ENCODE results near the gene EHF.

The EHF gene

DNA sequence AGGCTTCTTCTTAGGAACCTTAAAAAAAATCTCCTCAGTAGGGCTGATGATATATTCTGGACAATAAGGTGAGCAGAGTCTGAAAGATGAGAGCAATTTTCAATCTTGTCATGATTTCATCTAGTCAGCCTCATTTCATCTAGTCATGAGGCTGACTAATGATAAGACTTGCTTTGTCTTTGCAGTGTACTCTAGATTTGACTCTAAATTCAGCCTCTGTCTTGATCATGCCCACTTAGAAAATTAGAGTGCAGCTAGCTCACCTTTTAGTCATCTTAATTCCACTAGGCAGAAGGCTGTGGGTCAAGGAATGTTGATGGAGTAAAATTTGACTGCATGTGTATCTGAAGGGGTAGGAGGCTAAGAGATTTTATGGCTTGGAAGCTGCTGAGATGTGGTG, 5.5 kb downstream of the EHF start:
- no peak for DNase-seq

DNA sequence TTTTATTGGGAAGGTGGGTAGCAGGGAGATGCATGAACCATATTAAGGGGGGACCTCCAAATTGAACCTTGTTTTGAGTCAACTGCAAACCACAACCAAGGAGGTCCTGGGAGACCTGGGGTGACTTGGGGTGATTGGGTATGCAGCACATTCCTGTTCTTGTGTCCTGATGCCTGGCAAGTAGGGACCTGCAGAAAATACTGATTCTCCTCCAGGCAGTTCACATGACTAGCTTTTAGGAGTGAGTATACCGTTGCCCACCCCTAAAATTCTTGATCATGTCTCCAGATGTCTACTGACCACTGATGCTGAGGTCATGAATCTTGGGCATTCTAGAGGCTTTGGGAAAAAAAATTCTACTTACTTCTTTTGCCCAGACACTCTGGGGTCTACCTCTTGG, 6.3 kb downstream of the EHF start:
- no peak for DNase-seq

DNA sequence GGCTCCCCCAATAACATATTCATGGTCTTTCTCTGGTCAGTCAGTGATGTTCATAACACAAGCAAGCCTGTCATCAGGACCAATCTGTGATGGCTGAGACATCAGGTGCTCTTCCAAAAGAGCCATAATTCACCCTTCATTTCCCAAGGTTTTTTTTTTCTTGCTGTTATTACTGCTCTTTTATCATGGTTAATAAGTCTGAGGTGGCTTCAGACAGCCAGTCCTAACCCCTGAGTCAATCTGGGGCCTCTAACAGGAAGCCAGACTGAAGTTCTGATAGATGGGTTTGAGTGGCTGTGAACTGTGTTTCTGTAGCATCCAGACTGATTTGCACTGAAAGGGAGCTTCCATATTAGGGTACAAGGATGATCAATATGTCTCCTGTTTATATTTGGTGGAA, 8.8 kb downstream of the EHF start:
- no peak for DNase-seq

DNA sequence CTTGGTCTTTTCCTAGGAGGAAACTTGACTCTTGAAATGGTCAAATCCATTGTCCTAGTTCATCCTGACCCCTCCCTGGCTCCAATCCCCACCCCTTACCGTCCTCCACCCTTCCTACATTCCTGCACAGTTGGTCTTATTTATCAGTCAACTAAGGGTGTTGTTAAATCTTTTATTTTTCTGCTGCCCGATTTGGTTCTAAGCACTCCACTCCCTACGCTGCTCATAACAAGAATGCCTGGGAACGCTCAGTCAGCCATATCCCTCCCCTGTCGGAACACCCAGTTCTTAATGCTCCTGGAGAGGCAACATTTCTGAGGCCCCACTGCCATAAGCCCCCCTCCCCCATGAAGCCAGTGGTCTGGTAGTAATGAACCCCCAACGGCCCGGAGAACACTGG, 9.7 kb downstream of the EHF start:
- no peak for DNase-seq

DNA sequence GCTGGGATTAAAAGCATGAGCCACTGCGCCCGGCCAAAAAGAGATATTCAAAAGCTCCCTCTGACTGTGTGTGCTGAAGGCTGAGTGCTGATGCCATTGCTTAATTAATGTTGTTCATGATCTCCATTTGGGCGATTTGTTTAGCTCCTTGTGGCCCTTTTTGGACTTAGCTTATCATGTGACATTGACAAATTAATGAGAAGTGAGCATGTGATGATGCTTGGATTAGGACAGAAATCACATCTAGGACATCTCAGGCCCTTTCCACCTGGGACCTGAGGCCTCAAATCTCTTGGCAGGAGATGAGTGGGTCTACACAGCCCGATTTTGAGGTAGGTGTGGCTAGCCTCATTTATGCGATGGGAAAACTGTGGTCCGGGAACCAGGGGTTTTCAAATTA, 10.4 kb downstream of the EHF start:
- DNase-seq, result no peak

DNA sequence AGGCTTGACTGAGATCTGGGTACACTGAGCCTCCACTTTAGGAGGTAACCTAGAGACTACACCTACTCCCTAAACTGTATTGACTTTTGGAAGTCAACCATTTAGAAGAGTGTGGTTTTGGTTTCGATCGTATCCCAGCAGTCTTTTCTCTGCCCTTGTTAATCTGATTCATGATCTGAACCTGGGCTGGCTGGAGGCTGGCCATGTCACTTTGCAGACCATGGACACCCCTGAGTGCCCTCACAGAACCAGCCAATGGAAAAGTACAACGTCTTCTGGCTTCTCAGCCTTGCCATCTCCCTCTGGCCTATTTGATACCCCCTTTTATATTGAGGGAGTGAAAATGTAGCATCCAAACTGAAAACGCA, 10.8 kb downstream of the EHF start:
- DNase-seq, result no peak

DNA sequence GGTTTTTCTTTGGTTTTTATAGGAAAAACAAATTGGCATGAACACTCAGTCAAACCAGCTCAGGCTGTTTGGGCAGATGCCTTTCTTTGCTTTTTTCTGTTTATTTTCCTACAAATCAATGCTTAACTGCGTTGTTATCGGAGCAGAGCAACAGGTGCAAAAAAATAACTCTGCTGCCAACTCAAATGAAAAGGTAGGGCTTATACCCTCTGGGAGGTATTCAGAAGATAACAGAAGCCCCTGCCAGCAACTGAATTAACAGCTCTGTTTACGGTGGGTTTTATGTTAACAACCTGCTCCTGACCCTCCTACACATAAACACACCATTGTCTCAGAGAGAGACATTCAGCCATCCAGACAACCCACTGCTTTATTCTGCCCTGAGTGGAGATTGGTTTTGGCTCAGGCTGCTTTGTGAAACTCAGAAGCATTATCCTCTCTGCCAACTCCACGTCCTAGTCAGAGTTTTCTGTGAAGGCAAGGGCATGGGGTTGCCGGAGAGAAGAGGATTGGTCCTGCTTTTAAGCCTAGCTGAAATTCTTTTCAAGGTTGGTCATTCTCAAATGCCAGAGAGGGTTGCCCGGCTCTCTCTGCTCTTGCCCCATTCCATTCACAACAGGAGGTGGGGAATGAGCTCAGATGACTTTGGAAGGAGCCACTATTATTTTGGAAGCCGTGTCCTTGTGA, 11.4 kb downstream of the EHF start:
- DNase-seq, result no peak

DNA sequence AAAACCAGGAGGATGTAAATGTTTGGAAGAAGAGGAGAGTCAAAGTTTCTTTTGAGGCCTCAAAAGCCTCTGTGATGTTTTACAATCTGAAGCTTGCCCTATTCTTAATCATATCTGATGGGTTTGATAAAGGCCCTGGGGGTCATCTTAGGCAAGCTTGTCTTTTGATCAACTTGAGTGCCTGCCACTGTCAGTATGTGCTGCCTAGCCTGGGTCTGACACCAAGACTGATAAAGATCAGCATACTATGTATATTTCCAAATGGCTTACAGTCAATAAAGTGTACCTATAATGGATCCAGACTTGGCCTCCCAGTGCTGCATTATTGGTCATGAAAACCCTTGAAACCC, 12.7 kb downstream of the EHF start:
- DNase-seq, result no peak

DNA sequence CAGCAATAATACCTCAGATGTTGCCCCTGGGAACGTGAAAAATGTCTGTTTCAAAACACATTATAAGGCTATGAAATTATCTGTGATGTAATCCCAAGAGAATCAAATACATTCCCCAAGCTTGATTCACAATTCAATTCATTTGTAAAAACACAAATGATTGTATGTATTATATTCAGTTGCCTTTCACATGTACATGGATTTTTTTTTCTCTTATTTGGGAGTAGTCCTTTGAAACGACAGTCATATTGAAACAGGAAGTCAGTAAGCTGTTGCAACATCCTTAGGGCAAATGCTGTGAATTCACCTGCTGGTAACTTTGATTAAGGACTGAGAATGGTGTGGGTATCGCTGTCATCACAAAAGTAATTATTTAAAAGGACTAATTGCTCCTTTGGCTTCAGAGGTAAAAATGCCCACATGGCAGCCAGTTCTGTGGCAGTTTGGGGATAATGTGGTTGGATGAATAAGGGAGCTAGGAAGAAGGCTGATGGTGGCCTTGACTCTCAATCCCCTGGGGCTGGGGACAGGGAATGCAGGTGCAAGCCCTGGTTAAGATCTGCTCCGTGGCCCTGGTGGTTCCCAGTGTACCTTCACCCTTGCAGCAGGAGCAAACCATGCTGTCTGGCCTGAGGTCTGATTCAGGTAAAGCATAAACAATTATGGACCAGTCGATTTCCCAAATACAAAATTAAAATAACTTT, 13.2 kb downstream of the EHF start:
- DNase-seq, result peak; percentile 51

DNA sequence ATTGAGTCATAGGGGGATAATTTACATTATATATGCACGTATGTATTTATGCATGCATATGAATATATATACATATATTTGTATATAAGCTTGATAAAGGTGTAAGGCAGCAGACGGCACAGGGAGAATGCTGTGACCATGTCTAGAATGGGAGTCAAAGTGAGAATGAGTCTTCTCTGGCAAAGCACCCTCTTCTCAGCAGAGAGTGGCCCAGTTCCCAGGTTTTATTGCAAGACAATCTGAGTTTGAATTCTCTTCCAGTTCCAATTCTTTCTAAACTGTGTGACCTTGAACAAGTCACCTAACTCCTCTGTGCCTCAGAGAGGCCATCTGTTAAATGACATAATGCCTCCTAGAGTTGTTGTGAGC, 13.8 kb downstream of the EHF start:
- DNase-seq, result no peak

DNA sequence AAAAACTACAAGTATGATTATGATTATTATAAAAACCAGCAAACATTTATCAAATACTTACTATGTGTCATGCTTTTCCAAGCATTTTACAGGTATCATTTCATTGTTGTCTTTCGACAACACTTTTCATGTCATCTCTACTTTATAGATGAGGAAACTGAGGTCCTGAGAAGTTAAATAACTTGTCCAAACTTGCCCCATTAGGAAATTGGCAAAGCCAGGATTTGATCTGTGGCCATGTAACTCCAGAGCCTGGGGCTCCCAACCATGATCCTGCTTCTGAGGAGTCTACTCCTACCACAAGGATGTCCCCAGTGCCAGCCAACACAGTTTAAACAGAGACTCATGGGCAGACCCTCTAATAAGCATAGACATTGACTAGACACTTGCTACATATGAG, 15.2 kb downstream of the EHF start:
- DNase-seq, result no peak

DNA sequence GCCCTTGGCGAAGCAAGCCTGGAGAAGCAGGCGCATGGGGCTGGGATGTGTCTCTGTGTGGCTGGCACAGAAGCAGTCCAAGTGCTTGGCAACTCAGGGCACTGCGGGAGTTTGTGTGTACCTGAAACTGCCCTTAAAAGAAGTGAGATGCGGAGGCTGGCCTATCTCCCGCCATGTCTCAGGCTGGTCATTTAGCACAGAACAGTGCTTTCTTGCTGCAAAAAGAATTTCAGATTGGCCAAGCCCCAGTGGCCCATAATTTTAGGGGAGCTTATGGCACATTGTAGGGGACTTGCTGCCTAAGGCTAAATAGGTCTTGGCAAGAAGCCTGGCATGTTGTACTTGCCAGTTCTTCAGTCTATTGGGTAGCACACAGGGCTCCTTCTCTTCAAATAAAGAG, 16.4 kb downstream of the EHF start:
- no peak for DNase-seq

DNA sequence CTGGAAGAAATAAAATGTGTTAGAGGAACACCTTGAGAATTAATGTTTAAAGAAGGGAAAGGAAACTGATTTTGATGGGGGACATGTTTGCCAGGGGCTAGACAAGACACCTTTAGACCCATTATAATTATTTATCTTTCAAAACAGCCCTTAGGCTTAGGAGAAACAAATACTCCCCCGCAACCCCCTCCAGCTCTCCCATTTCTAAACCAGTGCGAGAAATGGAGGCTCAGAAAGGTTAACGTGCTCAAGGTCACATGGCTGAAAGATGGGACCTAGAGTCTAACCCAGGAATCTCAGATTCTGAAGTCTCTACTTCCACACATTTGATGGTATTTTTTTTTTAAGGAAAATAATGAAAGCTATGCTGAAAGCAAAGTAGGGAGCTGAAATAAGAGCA, 18.0 kb downstream of the EHF start:
- DNase-seq, result no peak

DNA sequence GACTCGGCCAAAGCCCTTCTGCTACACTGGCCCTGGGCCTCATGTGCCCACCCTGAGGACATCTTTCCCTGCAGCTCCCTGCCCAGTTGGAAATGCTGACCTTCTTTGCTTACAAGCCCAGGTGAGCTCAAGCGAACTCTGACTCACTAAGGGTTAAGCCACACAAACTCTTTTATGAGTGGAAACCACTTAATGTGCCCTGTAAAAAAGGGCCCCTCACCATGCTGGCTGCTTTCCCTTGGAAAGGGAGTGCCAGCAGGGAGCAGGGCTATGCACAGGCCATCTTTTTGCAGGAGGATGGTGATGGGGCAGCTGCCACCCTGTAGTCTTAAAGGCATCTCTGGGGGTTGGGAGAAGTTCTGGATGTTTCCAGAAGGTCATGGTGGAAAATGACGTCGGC, 18.7 kb downstream of the EHF start:
- DNase-seq, result no peak

DNA sequence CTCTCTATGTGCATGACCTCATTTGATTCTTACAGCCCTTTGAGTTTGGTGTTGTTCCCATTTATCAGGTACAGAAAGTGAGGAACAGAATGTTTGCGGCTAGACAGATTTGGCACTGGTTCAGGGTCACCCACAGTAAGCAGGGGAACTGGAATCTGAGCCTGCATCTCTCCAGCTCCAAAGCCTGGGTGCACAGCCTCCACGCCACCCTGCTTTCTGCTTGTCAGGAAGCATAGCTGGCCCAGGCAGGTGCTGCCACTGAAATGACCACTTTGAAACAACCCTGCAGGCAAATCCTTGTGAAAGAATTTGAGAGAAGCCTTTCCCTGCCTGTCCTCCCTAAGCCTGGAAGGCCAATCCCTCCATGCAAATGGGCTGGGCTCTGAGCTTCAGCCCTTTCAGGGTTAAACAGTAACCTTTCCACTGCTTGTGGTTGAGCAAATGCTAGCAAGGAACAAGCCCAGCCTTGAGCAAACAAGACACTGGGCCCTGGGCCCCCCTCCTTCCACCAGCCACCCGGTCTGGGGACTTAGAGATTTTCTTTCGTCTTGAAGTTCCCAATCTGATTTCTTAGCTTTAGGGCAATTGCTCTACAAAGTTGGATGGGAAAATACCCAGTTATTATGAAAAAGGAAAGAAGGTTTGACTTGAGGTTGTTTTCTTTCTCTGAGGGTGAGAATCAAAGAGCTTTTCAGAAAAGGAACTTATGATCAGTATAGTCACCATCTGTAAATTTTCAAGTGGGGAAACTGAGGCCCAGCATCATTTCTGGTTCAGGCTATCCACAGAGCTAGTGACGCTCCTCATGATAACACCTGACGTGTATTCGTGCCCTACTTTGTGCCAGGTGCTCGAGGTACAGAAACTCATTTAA, 19.4 kb downstream of the EHF start:
- DNase-seq, result no peak

DNA sequence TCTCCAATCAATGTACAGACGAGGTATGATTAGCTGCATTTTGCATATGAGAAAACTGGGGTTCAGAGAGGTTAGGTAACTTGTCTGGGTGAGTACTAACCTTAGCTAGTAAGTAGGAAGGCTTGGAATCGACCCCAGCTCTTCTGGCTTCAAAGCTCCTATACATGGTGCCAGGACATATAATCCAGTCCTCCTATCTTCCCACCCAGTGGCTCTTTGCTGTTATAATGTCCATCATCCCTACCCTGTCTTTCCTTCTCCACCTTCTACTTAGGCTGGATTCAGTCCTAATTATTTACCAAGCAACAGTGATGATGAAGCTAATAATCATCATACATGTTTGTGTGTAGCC, 20.0 kb downstream of the EHF start:
- no peak for DNase-seq

DNA sequence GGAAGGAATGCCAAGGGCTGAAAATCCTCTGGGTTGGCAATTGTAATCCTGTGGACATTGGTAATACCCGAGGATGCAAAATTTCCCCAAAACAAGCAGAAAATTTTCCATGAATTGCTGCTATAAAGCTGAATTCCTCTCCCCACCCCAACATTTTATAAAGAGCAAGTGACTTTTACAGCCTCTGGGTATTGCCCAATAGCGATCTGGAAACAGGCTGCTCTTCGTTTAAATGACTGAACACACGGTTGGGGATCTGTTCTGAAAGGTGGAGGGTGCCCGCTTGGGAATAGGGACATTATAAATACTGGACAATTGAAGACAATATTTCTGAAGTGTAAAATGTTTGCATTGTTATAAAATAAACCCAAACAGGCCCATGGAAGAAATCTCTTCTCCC, 20.6 kb downstream of the EHF start:
- DNase-seq, result no peak

DNA sequence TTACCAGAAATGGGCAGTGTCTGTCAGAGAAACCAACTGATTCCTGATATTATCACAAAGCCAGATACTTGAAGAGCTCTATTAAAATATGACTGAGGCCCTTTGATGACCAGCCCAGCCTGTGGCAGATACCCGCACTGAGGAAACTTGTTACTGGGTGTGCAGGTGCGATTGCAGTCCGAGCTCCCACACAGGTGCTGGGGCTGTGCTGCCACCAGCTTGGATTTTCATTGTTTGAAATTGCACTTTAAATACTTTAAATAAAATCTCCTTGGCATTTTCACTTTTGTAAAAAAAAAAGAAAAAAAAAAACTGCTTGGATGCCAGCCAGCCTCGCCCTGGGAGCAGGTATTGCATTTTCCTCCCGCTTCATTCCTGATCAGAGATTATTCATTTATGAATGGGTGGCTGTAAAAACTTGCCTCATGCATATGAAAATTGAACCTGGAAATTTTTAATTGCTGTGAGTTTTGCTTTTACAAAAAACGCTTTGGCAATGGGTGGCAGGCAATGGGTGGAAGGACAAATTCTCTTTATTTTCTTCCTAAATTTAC, 21.2 kb downstream of the EHF start:
- DNase-seq, result no peak

DNA sequence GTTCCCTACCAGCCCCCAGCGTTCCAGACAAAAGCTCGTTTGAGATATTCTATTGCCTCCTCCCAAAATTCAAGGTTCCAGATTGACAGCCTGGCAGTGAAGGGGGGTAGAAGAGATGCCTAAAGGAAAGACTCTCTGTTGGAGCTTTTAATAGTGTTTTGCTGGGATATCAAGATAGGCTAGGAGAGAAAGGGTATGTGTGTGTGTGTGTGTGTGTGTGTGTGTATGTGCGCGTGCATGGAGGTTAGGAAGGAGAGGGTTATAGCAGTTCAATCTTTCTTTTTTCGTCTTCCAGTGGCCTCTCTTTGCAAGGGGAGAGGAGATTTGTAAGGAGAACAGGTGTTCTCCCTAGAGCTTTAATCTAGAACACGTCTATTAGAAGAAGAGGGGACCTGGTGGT, 22.0 kb downstream of the EHF start:
- no peak for DNase-seq

DNA sequence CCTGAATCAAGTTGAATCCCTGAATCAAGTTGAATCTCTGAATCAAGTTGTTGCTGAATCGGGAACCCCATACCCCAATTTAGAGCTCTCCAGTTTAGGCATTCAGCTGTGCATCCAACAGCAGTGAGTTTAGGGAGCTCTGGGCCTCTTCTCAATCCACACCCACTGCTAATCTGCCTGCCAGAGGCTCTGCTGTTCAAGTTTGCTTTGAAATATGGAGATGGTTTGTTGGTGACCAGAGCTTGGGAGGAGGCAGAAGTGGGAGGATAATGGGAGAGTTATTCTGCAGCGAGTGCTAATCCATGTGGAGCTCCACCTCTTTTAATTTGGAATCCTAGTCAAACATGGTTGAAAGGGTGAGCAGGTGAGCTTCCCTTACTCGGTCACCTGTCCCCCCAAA, 22.4 kb downstream of the EHF start:
- no peak for DNase-seq

DNA sequence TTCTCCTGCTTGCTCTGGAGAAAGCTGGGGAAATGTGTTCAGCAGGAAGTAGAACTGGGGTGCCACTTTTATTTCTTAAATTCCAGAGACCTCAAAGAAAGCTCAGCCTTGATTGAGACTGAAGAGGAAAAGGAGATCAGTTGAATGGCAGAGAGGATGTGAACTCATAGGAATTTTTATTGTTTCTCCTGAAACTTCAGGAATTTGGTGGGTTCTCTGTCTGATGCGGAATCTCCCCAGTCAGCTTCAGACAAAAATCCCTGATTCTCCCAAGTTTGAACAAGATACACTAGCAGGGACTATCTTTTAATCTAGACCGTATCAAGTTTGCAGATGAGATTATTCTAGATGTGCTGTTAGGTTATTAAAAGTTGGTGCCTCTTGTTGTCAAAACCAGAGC, 23.0 kb downstream of the EHF start:
- DNase-seq, result no peak

DNA sequence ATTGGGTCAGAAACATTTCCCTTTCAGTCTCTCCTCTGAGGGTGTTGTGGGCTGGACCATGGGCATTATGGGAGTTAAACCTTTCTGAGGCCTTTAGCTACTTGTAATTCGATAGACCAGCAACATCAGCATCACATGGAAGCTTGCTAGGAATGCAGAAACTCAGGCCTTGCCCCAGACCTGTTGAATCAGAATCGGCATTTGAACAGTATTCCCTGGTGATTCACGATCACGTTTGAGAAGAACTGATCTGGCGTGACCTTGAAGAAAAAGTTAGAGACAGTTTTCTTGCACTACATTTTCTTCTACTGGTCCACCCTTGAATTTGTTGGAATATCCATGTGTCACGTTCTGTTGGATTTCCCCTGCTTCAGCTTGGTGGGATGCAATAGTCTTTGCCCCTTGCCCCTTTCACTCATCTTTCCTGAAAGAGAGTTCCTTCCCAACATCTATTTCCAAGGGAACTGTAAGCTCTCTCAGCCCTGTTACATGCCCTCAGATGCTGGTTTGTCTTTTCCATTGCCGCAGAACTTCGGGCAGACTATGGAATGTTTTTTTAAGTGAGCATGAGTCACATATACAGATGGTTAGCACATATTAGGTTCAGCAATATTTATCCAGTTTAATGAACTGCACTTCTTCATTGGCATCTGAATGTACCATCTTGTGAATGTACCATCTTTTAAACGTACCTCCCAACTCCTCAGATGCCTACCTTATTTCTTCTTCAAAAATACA, 23.9 kb downstream of the EHF start:
- no peak for DNase-seq

DNA sequence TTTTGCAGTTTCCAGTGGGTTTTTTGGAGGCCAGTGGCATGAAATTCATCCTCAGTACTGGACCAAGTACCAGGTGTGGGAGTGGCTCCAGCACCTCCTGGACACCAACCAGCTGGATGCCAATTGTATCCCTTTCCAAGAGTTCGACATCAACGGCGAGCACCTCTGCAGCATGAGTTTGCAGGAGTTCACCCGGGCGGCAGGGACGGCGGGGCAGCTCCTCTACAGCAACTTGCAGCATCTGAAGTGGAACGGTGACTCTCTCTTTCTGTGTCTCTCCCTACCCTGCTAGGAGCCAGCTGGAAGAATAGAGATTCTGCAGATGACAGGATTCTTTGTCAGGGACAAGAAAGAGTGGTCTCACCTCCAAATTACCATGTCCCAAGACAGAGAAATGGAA, 25.5 kb downstream of the EHF start:
- no peak for DNase-seq

DNA sequence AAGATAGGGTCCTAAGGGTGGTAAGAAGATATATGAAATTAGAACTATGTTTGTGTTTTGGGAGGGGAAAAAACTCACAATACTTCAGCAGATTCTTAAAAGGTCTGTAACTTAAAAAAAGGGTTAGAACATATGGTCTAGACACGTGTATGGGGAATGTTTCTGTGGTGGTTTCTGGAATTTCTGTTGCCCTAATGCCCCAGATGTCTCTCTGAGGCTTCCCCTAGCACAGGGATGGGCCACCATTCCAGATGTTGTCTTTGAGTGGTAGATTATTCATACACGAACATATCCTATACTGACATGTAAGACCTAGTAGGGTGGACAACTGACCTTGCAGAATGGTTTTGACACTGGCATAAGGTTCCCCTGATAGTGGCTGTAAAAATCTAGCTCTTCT, 26.2 kb downstream of the EHF start:
- DNase-seq, result no peak

Data from OCI-M1 (cell line).